HG03064 (cell line): Measurements from ENCODE around the gene LMAN1L.

Experiments
- ATAC-seq: cut with Tn5 transposase; IDR thresholded peaks from one replicate; pipeline ENCODE4 v1.9.1; 2021; ENCODE audit warnings: low read depth; ENCODE audit not compliant: unreplicated experiment

The LMAN1L gene

DNA sequence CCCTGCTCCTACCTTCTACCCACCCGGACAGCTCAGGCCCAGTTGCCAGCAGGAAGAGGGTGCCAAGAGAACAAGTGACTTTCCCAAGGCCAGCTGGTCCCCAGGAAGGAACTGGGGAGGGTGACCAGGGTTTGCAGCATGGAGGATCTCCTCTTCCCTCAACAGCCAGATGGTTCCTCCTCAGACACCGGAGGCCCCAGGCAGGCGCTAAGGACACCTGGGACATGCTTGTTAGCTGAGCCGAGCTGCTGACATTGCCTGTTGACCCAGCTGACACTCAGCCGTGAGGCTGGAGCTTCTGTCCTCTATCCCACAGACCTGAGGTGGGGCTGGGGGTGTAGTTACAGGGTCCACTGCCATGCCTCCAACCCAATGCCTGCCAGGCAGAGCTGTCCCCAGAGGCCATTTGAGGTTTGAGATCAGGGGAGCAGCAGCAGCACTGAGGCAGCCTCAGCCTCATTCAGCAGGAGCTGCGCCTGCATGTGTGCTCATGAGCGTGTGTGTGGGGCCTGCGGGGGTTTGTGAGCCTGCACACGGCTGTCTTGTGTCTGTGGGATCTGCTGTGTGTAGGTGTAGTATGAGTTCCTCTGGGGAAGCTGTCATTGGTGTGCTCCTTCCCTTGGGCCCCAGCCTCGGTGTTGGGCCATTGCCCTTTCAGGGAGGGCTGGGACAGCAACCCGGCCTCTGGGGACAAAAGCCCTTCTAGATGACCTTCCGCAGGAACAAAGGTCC, 20.9 kb downstream of the LMAN1L start:
- ATAC-seq = no peak

DNA sequence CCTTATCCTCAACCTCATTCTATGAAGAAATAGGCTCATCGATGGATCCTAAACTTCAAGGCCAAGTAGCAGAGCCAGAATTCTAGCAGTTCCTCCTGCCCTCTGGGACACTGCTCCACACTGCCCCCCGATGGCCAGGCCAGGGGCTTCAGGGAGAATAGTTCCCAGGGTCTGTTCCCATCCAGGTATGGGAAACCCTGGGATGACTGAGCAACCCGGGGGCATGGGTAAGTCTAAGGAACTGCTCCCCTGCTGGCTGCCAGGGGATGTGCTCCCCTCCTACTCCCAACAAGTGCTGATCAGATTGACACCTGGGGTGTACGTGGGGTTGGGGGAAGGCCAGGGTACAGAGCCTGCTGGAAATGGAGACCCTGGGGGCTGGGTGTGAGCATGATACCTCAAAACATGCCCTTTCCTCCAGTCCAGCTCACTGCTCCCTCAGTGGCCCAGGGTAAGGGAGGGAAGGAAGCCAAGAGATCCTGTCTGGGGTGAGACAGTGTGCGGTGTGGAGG, 22.7 kb downstream of the LMAN1L start:
- no peak for ATAC-seq

DNA sequence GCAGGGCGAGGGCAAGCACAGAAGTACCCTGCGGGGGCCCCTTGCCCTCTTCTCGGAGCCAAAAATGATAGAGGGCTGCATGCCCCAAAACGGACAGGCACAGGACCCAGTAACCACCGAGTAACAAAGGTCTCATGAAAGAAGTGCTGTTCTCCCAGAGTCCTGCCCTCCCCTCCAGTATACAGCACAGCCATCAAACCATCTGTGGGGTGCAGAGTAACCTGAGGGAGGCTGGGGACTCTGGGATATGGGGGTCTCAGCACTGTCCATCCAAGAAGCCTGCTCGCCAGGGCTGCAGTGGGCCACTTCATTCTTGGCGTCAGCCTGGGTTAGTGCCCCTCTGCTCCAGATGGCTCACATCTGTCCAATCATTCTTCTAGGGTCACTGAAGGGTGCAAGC, 24.2 kb downstream of the LMAN1L start:
- ATAC-seq = no peak

GRCh38 chr15:74837482-74838136, 25.0 kb downstream of the LMAN1L start:
- no peak for ATAC-seq

DNA sequence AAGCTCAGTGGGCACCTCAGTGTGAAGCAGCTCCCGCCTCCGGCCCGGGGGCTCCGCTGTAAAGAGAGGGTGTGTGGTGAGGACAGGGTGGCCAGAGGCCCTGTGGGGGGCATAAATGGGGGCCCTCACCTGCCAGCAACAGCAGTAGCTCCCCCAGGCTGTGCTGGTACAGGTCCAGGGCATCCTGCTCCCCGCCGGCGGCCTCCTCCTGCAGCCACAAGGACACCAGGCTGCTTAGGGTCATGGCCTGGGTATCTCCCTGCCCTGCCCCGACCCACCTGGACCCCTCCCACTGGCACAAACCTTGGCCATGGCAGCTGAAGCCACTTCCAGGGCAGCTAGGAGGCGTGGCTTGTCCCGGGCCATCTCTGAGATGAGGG, 25.5 kb downstream of the LMAN1L start:
- ATAC-seq = no peak

DNA sequence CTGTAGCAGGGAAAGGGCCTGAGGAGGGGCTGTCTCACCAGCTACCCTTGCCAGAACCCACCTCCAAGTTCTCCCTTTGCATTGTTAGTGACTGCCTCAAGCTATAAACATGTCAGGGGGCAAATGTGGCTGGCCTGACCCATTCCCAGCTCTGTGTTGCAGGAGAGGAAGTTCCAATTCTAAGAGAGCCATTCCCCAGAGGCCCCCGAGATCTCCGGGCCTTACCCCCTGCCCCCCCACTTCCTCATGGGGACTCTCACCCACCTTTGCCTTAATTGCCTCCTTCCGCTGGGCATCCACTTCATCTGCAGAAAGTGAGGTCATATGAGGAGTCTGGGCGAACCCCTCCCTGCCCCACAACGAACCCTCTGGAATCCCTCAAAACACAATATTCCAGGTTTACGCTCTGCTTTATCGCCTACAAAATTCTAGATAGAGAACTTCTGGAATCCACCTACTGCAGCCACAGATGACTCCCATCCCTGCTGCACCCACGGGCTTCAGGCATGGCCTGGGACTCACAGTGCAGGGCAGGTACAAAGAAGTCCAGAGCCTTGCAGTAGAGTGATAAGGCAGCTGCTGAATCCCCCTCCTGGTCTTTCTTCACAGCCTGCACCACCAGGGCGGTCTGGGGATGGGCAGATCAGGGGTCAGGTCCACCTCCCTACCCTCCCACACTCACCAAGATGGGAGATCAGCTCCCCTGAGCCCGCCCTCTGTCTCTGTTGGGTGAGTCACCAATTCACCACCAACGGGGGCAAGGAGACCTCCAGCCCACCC, 26.3 kb downstream of the LMAN1L start:
- no peak for ATAC-seq

GRCh38 chr15:74839526-74840395, 27.1 kb downstream of the LMAN1L start:
- ATAC-seq = no peak

- no peak for ATAC-seq
Observed at GRCh38 chr15:74840851-74841775, 28.5 kb downstream of the LMAN1L start.

GRCh38 chr15:74841891-74842373, 29.3 kb downstream of the LMAN1L start:
- no peak for ATAC-seq

DNA sequence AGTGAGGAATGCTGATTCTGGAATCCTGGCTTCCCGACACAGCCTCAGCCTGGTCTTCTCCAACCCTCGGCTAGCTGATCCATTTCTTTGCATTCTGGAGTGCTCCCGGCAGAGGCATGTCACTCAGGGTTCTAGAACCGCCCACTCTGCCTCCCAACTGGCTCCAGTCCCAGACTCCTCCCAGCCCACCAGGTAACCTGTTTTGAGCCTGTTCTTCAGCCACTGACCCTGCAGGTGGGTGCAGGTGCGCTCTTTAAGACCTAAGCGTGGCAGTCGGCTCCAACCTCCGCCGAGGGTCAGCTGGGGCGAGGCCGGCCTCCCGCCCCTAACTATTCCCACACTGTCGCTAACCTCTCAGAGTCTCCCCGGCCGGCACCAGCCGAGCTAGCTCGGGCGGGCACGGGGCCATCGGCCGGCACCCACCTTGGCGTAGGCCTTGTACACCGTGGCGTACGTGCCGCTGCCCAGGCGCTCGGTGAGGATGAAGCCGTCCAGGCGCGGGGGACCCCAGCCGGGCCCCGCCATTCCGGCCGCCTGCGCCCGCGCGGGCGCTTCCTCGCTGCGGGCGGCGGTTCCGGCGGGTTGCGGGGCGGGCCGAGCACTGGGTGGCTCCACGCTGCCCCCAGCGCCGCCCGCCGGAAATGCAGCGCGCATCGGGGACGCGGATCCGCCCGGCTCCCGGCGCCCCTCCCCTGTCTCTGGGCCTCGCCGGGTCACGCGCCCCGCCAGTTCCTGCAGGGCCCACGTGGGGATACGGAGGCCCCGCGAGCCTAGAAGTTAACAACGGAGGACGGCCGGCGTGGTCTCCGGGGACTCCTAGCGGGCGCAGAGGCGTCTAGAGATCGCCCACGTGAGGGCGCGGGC, 30.2 kb downstream of the LMAN1L start, which contains the start of gene ULK3:
TSS of gene ULK3 (minus strand) at position 576 of the 864 bp plus-strand sequence. CDS start at position 525, 51 bp downstream.
- ATAC-seq = peak; percentile 83

GRCh38 chr15:74843445-74843828, 30.8 kb downstream of the LMAN1L start:
- ATAC-seq = no peak

- ATAC-seq = no peak
Observed at GRCh38 chr15:74843891-74844299, 31.3 kb downstream of the LMAN1L start.

GRCh38 chr15:74844319-74845207, 31.9 kb downstream of the LMAN1L start:
- no peak for ATAC-seq

DNA sequence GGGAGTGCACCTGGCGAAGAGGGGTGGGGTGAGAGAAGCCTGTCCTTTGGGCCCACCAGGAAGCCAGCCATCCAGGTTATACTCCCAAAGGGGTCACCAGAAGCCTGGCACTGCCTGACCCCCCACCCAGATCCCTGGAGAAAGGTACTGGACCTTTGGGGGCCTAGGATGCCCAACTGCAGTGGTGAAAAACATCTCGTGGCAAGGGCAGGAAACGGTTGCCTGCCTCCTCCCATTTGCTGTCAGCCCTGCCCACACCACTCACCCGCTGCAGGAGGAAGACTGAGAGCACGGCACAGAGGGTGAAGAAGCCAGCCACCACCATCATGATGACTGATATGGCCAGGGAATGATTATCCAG, 32.6 kb downstream of the LMAN1L start:
- ATAC-seq = no peak

- no peak for ATAC-seq
Observed at GRCh38 chr15:74845581-74845980, 32.9 kb downstream of the LMAN1L start.

- no peak for ATAC-seq
Observed at GRCh38 chr15:74847432-74847831, 34.8 kb downstream of the LMAN1L start.

DNA sequence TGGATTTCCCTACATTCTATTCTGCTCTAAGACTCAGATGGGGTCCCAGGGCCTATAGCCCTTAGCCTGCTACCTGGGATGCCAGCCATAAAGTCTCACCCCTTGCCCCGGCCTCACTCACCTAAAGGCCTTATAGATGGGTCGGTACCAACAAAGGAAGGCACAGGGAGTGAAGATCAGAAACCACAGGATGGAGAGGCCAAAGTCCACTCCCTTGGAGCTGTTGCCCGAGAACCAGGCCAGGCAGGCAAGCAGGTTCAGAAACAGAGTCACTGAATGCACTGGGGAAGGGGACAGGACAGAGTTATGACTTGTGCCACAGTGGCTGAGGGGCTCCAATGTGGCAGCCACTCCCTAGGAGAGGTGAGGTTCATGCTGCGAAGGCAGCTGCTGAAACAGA, 37.8 kb downstream of the LMAN1L start:
- ATAC-seq = no peak
